RWPE1 (cell line): ENCODE measurements around the gene CROCC.

Source experiments
- CTCF ChIA-PET: fragments of 350-600 bp; sonication (Branson Sonifier 250); formaldehyde crosslinking; extraction: SDS; loops from one replicate; lab custom pipeline; 2021; lab: Yijun Ruan, JAX
- POLR2A ChIA-PET: fragments of 400-600 bp; formaldehyde crosslinking; extraction: SDS; loops from one replicate; lab custom pipeline; 2020; ENCODE audit warnings: antibody characterized with exemption; ENCODE audit not compliant: low non-redundant PET; lab: Yijun Ruan, JAX
- DNase-seq: peaks from one replicate; pipeline ENCODE4 v3.0.0; 2012; ENCODE audit warnings: low spot score
- H3K27ac ChIP-seq: fragments of 450-650 bp; 2 replicates; pipeline ENCODE4 v1.5.1; 2017
- TF ChIP-seq, protein P1 (sequence below): fragments of 450-650 bp; conservative IDR thresholded peaks from 2 replicates; pipeline ENCODE4 v1.5.1; 2017; ENCODE audit warnings: low read depth, mild to moderate bottlenecking

CROCC gene

DNA sequence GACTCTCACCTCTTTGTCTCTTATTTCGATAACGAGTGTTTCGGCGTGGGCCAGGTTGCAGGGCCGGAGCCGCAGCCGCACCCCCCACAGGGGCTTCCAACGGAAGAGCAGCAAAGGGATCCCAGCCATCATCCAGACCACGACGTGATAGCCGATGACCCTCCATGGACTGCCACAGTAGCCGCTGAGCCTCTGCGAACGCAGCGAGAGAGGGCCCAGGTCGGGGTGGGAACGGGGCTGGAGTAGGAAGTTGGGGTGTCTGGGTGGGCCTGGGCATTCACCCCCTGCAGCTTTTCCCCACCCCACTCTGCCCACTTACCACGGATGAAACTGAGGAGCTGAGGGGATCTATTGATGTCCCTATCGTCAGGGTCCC lies 83.6 kb downstream of the CROCC start:
- CTCF ChIA-PET: interaction anchor here (0.7 kb wide), 1 partner anchor 35 kb away, joined by 4 read pairs; no protein-coding TSS in a partner anchor
- H3K27ac ChIP-seq: peak overlapping the region; percentile 78; the same call in 1 of the 2 replicates
- TF ChIP-seq, protein P1, sequence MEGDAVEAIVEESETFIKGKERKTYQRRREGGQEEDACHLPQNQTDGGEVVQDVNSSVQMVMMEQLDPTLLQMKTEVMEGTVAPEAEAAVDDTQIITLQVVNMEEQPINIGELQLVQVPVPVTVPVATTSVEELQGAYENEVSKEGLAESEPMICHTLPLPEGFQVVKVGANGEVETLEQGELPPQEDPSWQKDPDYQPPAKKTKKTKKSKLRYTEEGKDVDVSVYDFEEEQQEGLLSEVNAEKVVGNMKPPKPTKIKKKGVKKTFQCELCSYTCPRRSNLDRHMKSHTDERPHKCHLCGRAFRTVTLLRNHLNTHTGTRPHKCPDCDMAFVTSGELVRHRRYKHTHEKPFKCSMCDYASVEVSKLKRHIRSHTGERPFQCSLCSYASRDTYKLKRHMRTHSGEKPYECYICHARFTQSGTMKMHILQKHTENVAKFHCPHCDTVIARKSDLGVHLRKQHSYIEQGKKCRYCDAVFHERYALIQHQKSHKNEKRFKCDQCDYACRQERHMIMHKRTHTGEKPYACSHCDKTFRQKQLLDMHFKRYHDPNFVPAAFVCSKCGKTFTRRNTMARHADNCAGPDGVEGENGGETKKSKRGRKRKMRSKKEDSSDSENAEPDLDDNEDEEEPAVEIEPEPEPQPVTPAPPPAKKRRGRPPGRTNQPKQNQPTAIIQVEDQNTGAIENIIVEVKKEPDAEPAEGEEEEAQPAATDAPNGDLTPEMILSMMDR: no peak
- POLR2A ChIA-PET: no interaction called here
- no peak for DNase-seq

DNA sequence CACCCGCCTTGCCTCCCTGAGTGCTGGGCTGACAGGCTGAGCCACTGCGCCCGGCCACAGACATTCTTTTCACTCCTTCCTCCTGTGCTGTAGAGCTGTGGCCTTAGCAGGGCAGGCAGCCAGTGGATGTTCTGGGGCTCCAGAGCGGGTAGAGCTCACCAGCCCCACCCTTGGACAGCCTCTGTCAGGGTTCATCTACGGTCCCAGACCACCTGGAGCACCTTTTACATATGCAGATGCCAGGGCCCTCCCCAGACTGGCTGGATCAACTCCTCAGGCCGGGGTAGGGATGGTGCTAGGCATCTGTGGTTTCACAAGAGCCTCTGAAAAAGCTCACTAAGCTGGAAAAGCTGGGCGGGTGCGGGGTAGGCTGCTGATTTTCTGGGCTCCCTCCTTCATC lies 85.4 kb downstream of the CROCC start:
- H3K27ac ChIP-seq: peak overlapping the region; percentile 16; the same call in 1 of the 2 replicates
- TF ChIP-seq, protein P1: no peak
- no peak for DNase-seq
- CTCF ChIA-PET: no interaction called here
- POLR2A ChIA-PET: no interaction called here

DNA sequence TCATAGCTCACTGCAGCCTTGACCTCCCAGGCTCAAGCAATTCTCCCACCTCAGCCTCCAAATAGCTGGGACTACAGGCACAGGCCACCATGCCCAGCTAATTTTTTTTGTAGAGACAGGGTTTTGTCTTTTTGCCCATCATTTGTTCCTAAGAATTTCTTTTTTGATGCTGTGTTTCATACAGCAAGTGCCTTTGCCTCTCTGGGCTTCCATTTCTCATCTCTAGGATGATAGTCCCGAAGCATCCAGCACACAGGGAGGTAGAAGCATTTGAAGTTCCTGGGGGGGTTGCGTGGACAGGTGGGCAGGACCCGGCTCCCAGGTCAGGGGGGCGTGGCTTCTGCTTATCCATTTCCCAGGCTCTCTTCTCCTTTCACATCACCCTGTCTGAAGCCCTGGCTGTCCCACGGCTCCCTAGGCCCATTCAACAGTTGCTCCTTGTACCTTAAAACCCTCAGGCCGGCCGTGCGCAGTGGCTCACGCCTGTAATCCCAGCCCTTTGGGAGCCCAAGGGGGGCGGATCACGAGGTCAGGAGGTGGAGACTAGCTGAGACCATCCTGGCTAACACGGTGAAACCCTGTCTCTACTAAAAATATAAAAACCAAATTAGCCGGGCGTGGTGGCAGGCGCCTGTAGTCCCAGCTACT lies 86.6 kb downstream of the CROCC start:
- DNase-seq: no peak
- TF ChIP-seq, protein P1: no peak
- ChIA-PET POLR2A (no interaction called here), CTCF (no interaction called here)
- no peak overlapping the region for H3K27ac ChIP-seq

DNA sequence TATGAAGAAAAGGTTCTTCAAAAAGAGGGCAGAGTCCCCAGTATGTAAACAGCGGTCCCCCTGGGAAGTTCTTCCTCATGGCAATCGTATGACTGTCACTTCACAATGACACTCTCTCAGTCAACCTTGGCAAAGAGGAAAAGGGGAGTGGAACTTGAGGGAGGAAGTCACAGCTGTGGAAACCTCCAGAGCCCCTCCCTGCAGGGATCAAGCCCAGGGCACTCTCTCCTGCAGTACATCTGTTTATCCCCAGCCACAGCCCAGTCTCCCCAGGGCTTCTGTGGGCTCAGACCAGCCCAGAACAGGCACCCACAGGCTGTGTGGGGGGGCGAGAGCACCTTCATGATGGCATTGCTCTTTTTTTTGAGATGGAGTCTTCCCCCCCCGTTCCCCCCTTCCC lies 88.0 kb downstream of the CROCC start:
- no peak overlapping the region; the same call in 1 of the 2 replicates for H3K27ac ChIP-seq
- POLR2A ChIA-PET: no interaction called here
- DNase-seq: no peak
- TF ChIP-seq, protein P1: no peak
- CTCF ChIA-PET: no interaction called here

DNA sequence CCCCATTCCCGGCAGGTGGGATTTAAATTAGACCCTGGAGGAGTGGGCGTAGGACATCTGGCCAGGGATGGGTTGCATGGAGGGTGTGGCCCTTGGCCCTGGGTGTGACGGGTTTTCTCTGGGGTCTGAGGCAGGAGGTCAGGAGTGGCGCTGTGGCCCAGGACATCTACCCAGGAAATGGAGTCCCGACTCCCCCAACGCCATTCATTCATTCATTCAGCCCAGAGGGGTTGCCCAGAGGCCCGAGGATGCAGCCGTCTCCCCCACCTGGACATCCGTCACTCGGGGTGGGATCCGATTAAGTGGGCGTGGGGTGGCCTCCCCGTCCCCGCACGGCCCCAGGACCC lies 89.3 kb downstream of the CROCC start:
- no peak for DNase-seq
- ChIA-PET CTCF (interaction anchor here (1.1 kb wide), 1 partner anchor 35 kb away, joined by 4 read pairs; no protein-coding TSS in a partner anchor), POLR2A (no interaction called here)
- TF ChIP-seq, protein P1: no peak
- H3K27ac ChIP-seq: peak overlapping the region; percentile 69

DNA sequence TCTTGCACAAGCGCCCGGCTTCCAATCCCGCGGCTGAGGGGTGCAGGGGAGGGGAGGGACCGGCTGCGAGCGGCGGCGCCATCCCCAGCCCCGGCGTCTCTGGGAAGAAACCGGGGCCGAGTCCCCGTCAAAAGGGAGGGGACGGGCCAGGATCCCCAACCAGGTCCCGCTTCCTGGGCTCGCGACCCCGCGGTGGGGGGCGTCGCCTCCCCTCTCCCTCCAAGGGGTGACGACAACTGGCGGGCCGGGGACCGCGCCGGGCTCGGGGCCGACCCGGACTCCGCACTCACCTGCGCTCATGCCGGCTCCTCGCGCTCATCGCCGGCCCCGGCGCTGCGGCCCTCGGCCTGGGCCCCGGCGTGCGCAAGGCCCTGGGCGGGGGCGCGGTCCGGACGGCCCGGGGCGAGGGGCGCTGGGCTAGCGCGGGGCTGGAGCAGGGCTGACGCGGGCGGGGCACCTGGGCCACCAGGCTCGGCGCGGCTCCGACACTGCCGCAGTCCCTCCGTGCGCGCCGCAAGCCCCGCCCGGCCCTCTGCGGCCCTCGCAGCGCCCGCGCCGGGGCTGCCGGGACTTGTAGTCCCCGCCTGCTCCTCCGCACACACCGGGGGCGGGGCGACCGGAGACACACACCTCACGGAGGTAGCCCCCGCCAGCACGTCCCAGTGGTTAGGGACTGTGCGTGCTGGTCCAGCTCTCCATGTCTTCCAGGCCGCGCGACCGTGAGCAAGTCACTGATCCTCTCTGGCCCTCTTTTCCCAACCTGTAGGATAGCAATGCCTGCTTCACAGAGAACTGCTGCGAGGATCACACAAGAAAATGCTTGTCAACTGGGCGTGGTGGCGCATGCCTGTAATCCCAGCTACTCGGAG lies 89.9 kb downstream of the CROCC start, which contains the start of gene ATP13A2:
ATP13A2 (minus strand) TSS at position 490 of the 869 bp plus-strand sequence; CDS start at position 300, 190 bp downstream.
- DNase-seq: peak; percentile 83
- peak within 1 kb of the TSS; percentile 69 for H3K27ac ChIP-seq
- TF ChIP-seq, protein P1: no peak
- ChIA-PET POLR2A (no interaction called here), CTCF (interaction anchor here (0.8 kb wide), 1 partner anchor 12 kb away, joined by 3 read pairs; no protein-coding TSS in a partner anchor)
